Adrenal gland (tissue), 12 donors: ENCODE data around the gene HS3ST5. TPM values are rescaled to one million over a fixed set of nuclear protein-coding genes. Genes with fewer than 3 reads are reported as not detected.

Experiments used
- DNase-seq, 7 donors: peaks; one replicate each; pipeline ENCODE4 v3.0.0-alpha.2; 2019 to 2020
- H3K27ac ChIP-seq, 5 donors: fragments of 200-600 bp; sonication (generic) in 4 of 5; 1 replicate in 3 of 5; 2 replicates in 2 of 5; pipeline versions ENCODE4 v1.5.1 to v1.8.0; 2016 to 2020; ENCODE audit warnings: mild to moderate bottlenecking in 1 of 5
- H3K27me3 ChIP-seq: fragments of 200-600 bp; 2 replicates; pipeline ENCODE4 v1.8.0; 2021
- H3K36me3 ChIP-seq, 2 donors: fragments of 200-600 bp; replicated peaks in 1 of 2; 1 replicate in 1 of 2; 2 replicates in 1 of 2; pipeline versions ENCODE4 v1.5.1 to v1.8.0; 2018 to 2022
- H3K4me1 ChIP-seq, 2 donors: fragments of 200-600 bp; replicated peaks in 1 of 2; 1 replicate in 1 of 2; 2 replicates in 1 of 2; pipeline versions ENCODE4 v1.5.1 to v1.8.0; 2018 to 2021
- H3K4me3 ChIP-seq, 4 donors: fragments of 200-600 bp; sonication (generic) in 3 of 4; one replicate each; pipeline ENCODE4 v1.5.1; 2016 to 2018
- H3K9me3 ChIP-seq, 3 donors: fragments of 200-600 bp; sonication (generic) in 1 of 3; replicated peaks in 1 of 3; 1 replicate in 2 of 3; 2 replicates in 1 of 3; pipeline versions ENCODE4 v1.5.1 to v1.8.0; 2016 to 2021
- CTCF ChIP-seq, 6 experiments: fragments of 450-650 bp in 4 of 6; fragments of 200-600 bp in 2 of 6; sonication (generic) in 1 of 6; IDR thresholded peaks; 1 replicate in 5 of 6; 2 replicates in 1 of 6; pipeline versions ENCODE4 v1.5.1 to v1.8.0; 2016 to 2021; ENCODE audit warnings: antibody characterized with exemption in 6 of 6, mild to moderate bottlenecking in 2 of 6, moderate library complexity in 1 of 6
- POLR2A ChIP-seq, 2 donors: fragments of 450-650 bp; IDR thresholded peaks; one replicate each; pipeline ENCODE4 v1.6.1; 2017; ENCODE audit warnings: antibody characterized with exemption in 2 of 2, mild to moderate bottlenecking in 2 of 2, moderate library complexity in 1 of 2
- WGBS, 4 donors: extraction: QIAGEN DNeasy Blood & Tissue Kit in 2 of 4; methylation state at CpG; one replicate each; pipeline versions ENCODE4 v1.1.5 to v1.1.7; 2013 to 2017; 5-methylcytosine and 5-hydroxymethylcytosine counted together
- intact Hi-C, 2 donors: fragments of 100-400 bp; cut with DNase I; formaldehyde crosslinking; loops; one replicate each; pipeline versions ENCODE4 v1.14.1 to v1.15.0; 2022 to 2023
- polyA plus RNA-seq, 3 donors: library from polyadenylated mRNA; stranded (reverse); fragments of 200-250 nt in 2 of 3; fragments of 350-450 nt in 1 of 3; fragmentation: Illumina TruSeq in 1 of 3; extraction: RNeasy Lipid Tissue Mini Kit (QIAGEN cat#74804) in 1 of 3; gene quantifications; one replicate each; pipeline ENCODE4 v1.2.3, GENCODE V29; 2013 to 2014
- total RNA-seq, 9 donors: library from RNA; depleted of rRNA in 4 of 9; stranded (reverse); fragments of >200 nt in 4 of 9; fragments of 120-200 nt in 1 of 9; fragmentation: NEBNext Ultra II Directional in 1 of 9; extraction: Animal tissue kit (Norgen Biotek cat#: 25700) in 1 of 9; gene quantifications; one replicate each; pipeline versions ENCODE4 v1.1.0 to v1.2.4, GENCODE V29; 2013 to 2023
- donor health status: healthy with polysubstance abuse.
- donor health status: Bipolar disorder and iron deficiency.
- donor health status: DM: yes; HTN: yes; CAD: no.
- donor health status: DM: no; HTN: no; CAD: no.
- donor health status: DM: no; HTN: no; CAD: no.
- donor health status: DM: yes; HTN: yes; CAD: no.

Gene HS3ST5
- total and polyA plus RNA-seq, 12 donors = 0.04 to 0.78 (median 0.24) TPM; not detected in 5

GRCh38 chr6:114200891-114201290, 141.9 kb downstream of the HS3ST5 start:
- intact Hi-C loops = no loop called here
- Histone ChIP-seq H3K4me3 (no peak overlapping the region), H3K27ac (no peak overlapping the region), H3K4me1 (no peaks in the 10 kb centered on the region), H3K36me3 (no peaks in the 10 kb centered on the region), H3K9me3 (no peaks in the 10 kb centered on the region), H3K27me3 (no peaks in the 10 kb centered on the region)
- TF ChIP-seq POLR2A (IDR thresholded peaks at IDR 0.05) = no peak
- no peak for TF ChIP-seq CTCF (IDR thresholded peaks at IDR 0.05)
- 79 to 88% (median 86%) methylated on average over 3 of the region's 3 CpGs for WGBS, 4 donors
- no peak for DNase-seq

GRCh38 chr6:114195631-114196403, 147.0 kb downstream of the HS3ST5 start:
- DNase-seq = no peak
- Histone ChIP-seq H3K9me3 (no peaks in the 10 kb centered on the region), H3K27ac (no peak overlapping the region), H3K4me3 (no peak overlapping the region), H3K4me1 (no peaks in the 10 kb centered on the region), H3K36me3 (no peaks in the 10 kb centered on the region), H3K27me3 (no peaks in the 10 kb centered on the region)
- no peak for TF ChIP-seq CTCF (IDR thresholded peaks at IDR 0.05)
- no peak for TF ChIP-seq POLR2A (IDR thresholded peaks at IDR 0.05)
- 73 to 79% (median 76%) methylated on average over 7 of the region's 7 CpGs for WGBS, 4 donors
- intact Hi-C loops = no loop called here

GRCh38 chr6:114195027-114195365, 147.8 kb downstream of the HS3ST5 start:
- Histone ChIP-seq H3K27me3 (no peaks in the 10 kb centered on the region), H3K4me1 (no peaks in the 10 kb centered on the region), H3K4me3 (no peak overlapping the region), H3K36me3 (no peaks in the 10 kb centered on the region), H3K9me3 (no peaks in the 10 kb centered on the region), H3K27ac (no peak overlapping the region)
- no peak for DNase-seq
- 20 to 39% (median 28%) methylated on average over 1 of the region's 1 CpG for WGBS, 4 donors
- intact Hi-C loops = no loop called here
- TF ChIP-seq POLR2A (IDR thresholded peaks at IDR 0.05) (no peak), CTCF (IDR thresholded peaks at IDR 0.05) (no peak)

GRCh38 chr6:114194362-114195026, 148.3 kb downstream of the HS3ST5 start:
- no peak for DNase-seq
- TF ChIP-seq POLR2A (IDR thresholded peaks at IDR 0.05) (no peak), CTCF (IDR thresholded peaks at IDR 0.05) (no peak)
- Histone ChIP-seq H3K27ac (no peak overlapping the region), H3K36me3 (no peaks in the 10 kb centered on the region), H3K4me1 (no peaks in the 10 kb centered on the region), H3K9me3 (no peaks in the 10 kb centered on the region), H3K27me3 (no peaks in the 10 kb centered on the region), H3K4me3 (no peak overlapping the region)
- 53 to 69% (median 63%) methylated on average over 4 of the region's 4 CpGs for WGBS, 4 donors
- intact Hi-C loops = no loop called here
